Activated naive CD8-positive, alpha-beta T cell (primary cell): Measurements from ENCODE around the gene RIT1.

Source experiments
- H3K27ac Mint-ChIP-seq: one replicate; pipeline ENCODE4 v1.8.0; 2021; ENCODE audit warnings: mixed read lengths
- H3K27me3 Mint-ChIP-seq: one replicate; pipeline ENCODE4 v1.8.0; 2021; ENCODE audit warnings: mixed read lengths
- H3K36me3 Mint-ChIP-seq: one replicate; pipeline ENCODE4 v1.8.0; 2021; ENCODE audit warnings: mixed read lengths
- H3K4me1 Mint-ChIP-seq: one replicate; pipeline ENCODE4 v1.8.0; 2021; ENCODE audit warnings: low read depth, mixed read lengths
- H3K4me3 Mint-ChIP-seq: one replicate; pipeline ENCODE4 v1.8.0; 2021; ENCODE audit warnings: mild to moderate bottlenecking, mixed read lengths
- H3K9me3 Mint-ChIP-seq: one replicate; pipeline ENCODE4 v1.8.0; 2021; ENCODE audit warnings: low read depth, mixed read lengths

Gene RIT1

GRCh38 chr1:155911156-155912055, at the start of gene RIT1:
Gene RIT1 (minus strand): TSS chr1:155911349. CDS start chr1:155910761, 588 bp downstream.
- Mint-ChIP-seq H3K9me3 (no peaks in the 10 kb centered on the region), H3K27ac (peak within 1 kb of the TSS; percentile 93), H3K36me3 (peaks cover 9% of the 10 kb centered on the region), H3K4me1 (peaks cover 26% of the 10 kb centered on the region), H3K27me3 (no peaks in the 10 kb centered on the region), H3K4me3 (peak within 1 kb of the TSS; percentile 91)

- peak overlapping the region; percentile 87 for H3K27ac Mint-ChIP-seq
- no peaks in the 10 kb centered on the region for H3K27me3 Mint-ChIP-seq
- peaks cover 2% of the 10 kb centered on the region for H3K36me3 Mint-ChIP-seq
- peaks cover 7% of the 10 kb centered on the region for H3K4me1 Mint-ChIP-seq
- no peaks in the 10 kb centered on the region for H3K9me3 Mint-ChIP-seq
- H3K4me3 Mint-ChIP-seq, result no peak overlapping the region
Observed at GRCh38 chr1:155960081-155960745, 49.1 kb upstream of the RIT1 start.

- no peak overlapping the region for H3K4me3 Mint-ChIP-seq
- no peaks in the 10 kb centered on the region for H3K9me3 Mint-ChIP-seq
- no peaks in the 10 kb centered on the region for H3K27me3 Mint-ChIP-seq
- peaks cover 4% of the 10 kb centered on the region for H3K4me1 Mint-ChIP-seq
- H3K36me3 Mint-ChIP-seq, result peaks cover 4% of the 10 kb centered on the region
- H3K27ac Mint-ChIP-seq, result peak overlapping the region; percentile 16
Observed at GRCh38 chr1:155957411-155957915, 46.3 kb upstream of the RIT1 start.

- no peaks in the 10 kb centered on the region for H3K9me3 Mint-ChIP-seq
- peaks cover 4% of the 10 kb centered on the region for H3K36me3 Mint-ChIP-seq
- H3K4me1 Mint-ChIP-seq, result no peaks in the 10 kb centered on the region
- no peaks in the 10 kb centered on the region for H3K27me3 Mint-ChIP-seq
- H3K27ac Mint-ChIP-seq, result peak overlapping the region; percentile 16
- H3K4me3 Mint-ChIP-seq, result no peak overlapping the region
Observed at GRCh38 chr1:155954645-155955044, 43.5 kb upstream of the RIT1 start.

GRCh38 chr1:155952505-155952890, 41.3 kb upstream of the RIT1 start:
- no peaks in the 10 kb centered on the region for H3K9me3 Mint-ChIP-seq

GRCh38 chr1:155951753-155952504, 40.8 kb upstream of the RIT1 start:
- Mint-ChIP-seq H3K9me3 (no peaks in the 10 kb centered on the region), H3K4me3 (no peak overlapping the region), H3K27me3 (no peaks in the 10 kb centered on the region), H3K27ac (peak overlapping the region; percentile 41), H3K36me3 (peaks cover 2% of the 10 kb centered on the region), H3K4me1 (peaks cover 10% of the 10 kb centered on the region)

More at GRCh38 chr1:155952505-155952890, 41.3 kb upstream of the RIT1 start:
- H3K4me1 Mint-ChIP-seq, result peaks cover 6% of the 10 kb centered on the region
- no peak overlapping the region for H3K4me3 Mint-ChIP-seq
- no peak overlapping the region for H3K27ac Mint-ChIP-seq
- H3K27me3 Mint-ChIP-seq, result no peaks in the 10 kb centered on the region
- H3K36me3 Mint-ChIP-seq, result peaks cover 4% of the 10 kb centered on the region

GRCh38 chr1:155950829-155951228, 39.7 kb upstream of the RIT1 start:
- Mint-ChIP-seq H3K36me3 (peaks cover 5% of the 10 kb centered on the region), H3K27ac (no peak overlapping the region), H3K9me3 (no peaks in the 10 kb centered on the region), H3K4me3 (no peak overlapping the region), H3K4me1 (peaks cover 21% of the 10 kb centered on the region), H3K27me3 (no peaks in the 10 kb centered on the region)

- Mint-ChIP-seq H3K27ac (peak overlapping the region; percentile 91), H3K9me3 (no peaks in the 10 kb centered on the region), H3K4me3 (no peak overlapping the region), H3K36me3 (peaks cover 3% of the 10 kb centered on the region), H3K4me1 (peaks cover 44% of the 10 kb centered on the region), H3K27me3 (no peaks in the 10 kb centered on the region)
Observed at GRCh38 chr1:155947741-155948140, 36.6 kb upstream of the RIT1 start.

GRCh38 chr1:155947292-155947691, 36.1 kb upstream of the RIT1 start:
- H3K4me3 Mint-ChIP-seq, result peak overlapping the region; percentile 72
- no peaks in the 10 kb centered on the region for H3K9me3 Mint-ChIP-seq
- peak overlapping the region; percentile 91 for H3K27ac Mint-ChIP-seq
- H3K27me3 Mint-ChIP-seq, result no peaks in the 10 kb centered on the region
- H3K4me1 Mint-ChIP-seq, result peaks cover 45% of the 10 kb centered on the region
- H3K36me3 Mint-ChIP-seq, result peaks cover 3% of the 10 kb centered on the region

GRCh38 chr1:155946633-155947219, 35.6 kb upstream of the RIT1 start:
- Mint-ChIP-seq H3K36me3 (peaks cover 3% of the 10 kb centered on the region), H3K27ac (peak overlapping the region; percentile 91), H3K4me1 (peaks cover 48% of the 10 kb centered on the region), H3K4me3 (peak overlapping the region; percentile 72), H3K9me3 (no peaks in the 10 kb centered on the region), H3K27me3 (no peaks in the 10 kb centered on the region)

GRCh38 chr1:155944444-155944799, 33.3 kb upstream of the RIT1 start:
- Mint-ChIP-seq H3K36me3 (peaks cover 3% of the 10 kb centered on the region), H3K27ac (peak overlapping the region; percentile 94), H3K4me3 (peak overlapping the region; percentile 63), H3K9me3 (no peaks in the 10 kb centered on the region), H3K27me3 (no peaks in the 10 kb centered on the region), H3K4me1 (peaks cover 68% of the 10 kb centered on the region)

- Mint-ChIP-seq H3K4me3 (no peak overlapping the region), H3K9me3 (no peaks in the 10 kb centered on the region), H3K27ac (peak overlapping the region; percentile 46), H3K27me3 (no peaks in the 10 kb centered on the region), H3K4me1 (peaks cover 71% of the 10 kb centered on the region), H3K36me3 (peaks cover 3% of the 10 kb centered on the region)
Observed at GRCh38 chr1:155942578-155943141, 31.5 kb upstream of the RIT1 start.

- H3K27ac Mint-ChIP-seq, result peak overlapping the region; percentile 50
- peaks cover 3% of the 10 kb centered on the region for H3K36me3 Mint-ChIP-seq
- H3K4me3 Mint-ChIP-seq, result no peak overlapping the region
- peaks cover 65% of the 10 kb centered on the region for H3K4me1 Mint-ChIP-seq
- no peaks in the 10 kb centered on the region for H3K27me3 Mint-ChIP-seq
- no peaks in the 10 kb centered on the region for H3K9me3 Mint-ChIP-seq
Observed at GRCh38 chr1:155941845-155942531, 30.8 kb upstream of the RIT1 start.
